GM15510 (cell line): ENCODE measurements around the gene AMBP.

Source experiments
- POLR2A ChIP-seq: IDR thresholded peaks from 3 replicates; pipeline ENCODE4 v1.6.1; 2011; ENCODE audit warnings: borderline replicate concordance; ENCODE audit not compliant: insufficient read length; ENCODE audit errors: extremely low read depth

Gene AMBP

GRCh38 chr9:114011313-114011712 lies 66.8 kb downstream of the AMBP start:
- TF ChIP-seq POLR2A = no peak
